Keratinocyte (primary cell): Measurements from ENCODE around the gene METTL24. TPM values are rescaled to one million over a fixed set of nuclear protein-coding genes. Genes with fewer than 3 reads are reported as not detected.

Experiments used
- DNase-seq: peaks from one replicate; pipeline ENCODE4 v3.0.0-alpha.2; 2011; ENCODE audit warnings: low read depth, missing footprints, low spot score
- FAIRE-seq: peaks from 2 replicates; lab custom pipeline; 2011; peaks lifted over from hg19 to GRCh38; lab: Jason Lieb, UNC
- H2AFZ ChIP-seq: 2 replicates; pipeline ENCODE4 v1.6.0; 2012; ENCODE audit warnings: low read length, control low read depth, inconsistent platforms; ENCODE audit not compliant: control insufficient read depth
- H3K27ac ChIP-seq: 2 replicates; pipeline ENCODE4 v1.5.1; 2011; ENCODE audit warnings: low read length; ENCODE audit not compliant: control insufficient read depth, insufficient read depth
- H3K27me3 ChIP-seq: 3 replicates; pipeline ENCODE4 v1.6.0; 2011; ENCODE audit warnings: low read length; ENCODE audit not compliant: control insufficient read depth, insufficient read depth; ENCODE audit errors: extremely low read depth
- H3K36me3 ChIP-seq, 2 experiments: 2 replicates in 1 of 2; 3 replicates in 1 of 2; pipeline ENCODE4 v1.5.1; 2011; ENCODE audit warnings: low read length in 2 of 2, mild to moderate bottlenecking in 1 of 2; ENCODE audit not compliant: control insufficient read depth in 2 of 2, insufficient read depth in 2 of 2; ENCODE audit errors: extremely low read depth in 1 of 2
- H3K4me1 ChIP-seq: 3 replicates; pipeline ENCODE4 v1.5.1; 2011; ENCODE audit warnings: low read length; ENCODE audit not compliant: control insufficient read depth, insufficient read depth; ENCODE audit errors: extremely low read depth
- H3K4me2 ChIP-seq: 3 replicates; pipeline ENCODE4 v1.6.0; 2011; ENCODE audit warnings: low read depth, low read length; ENCODE audit not compliant: control insufficient read depth, insufficient read depth; ENCODE audit errors: extremely low read depth
- H3K4me3 ChIP-seq, 3 experiments: fragments of 200-600 bp in 1 of 3; sonication (generic) in 1 of 3; 2 replicates in 2 of 3; 3 replicates in 1 of 3; pipeline ENCODE4 v1.5.1; 2011 to 2016; ENCODE audit warnings: low read length in 3 of 3, mild to moderate bottlenecking in 3 of 3, control low read depth in 2 of 3, inconsistent platforms in 1 of 3, low read depth in 1 of 3, mixed read lengths in 1 of 3, mixed run types in 1 of 3, moderate library complexity in 1 of 3; ENCODE audit not compliant: control insufficient read depth in 2 of 3, insufficient read depth in 2 of 3; ENCODE audit errors: extremely low read depth in 1 of 3
- H3K79me2 ChIP-seq: 2 replicates; pipeline ENCODE4 v1.6.0; 2012; ENCODE audit warnings: low read length; ENCODE audit not compliant: control insufficient read depth, insufficient read depth
- H3K9ac ChIP-seq: 3 replicates; pipeline ENCODE4 v1.6.0; 2011; ENCODE audit warnings: low read length; ENCODE audit not compliant: control insufficient read depth, insufficient read depth; ENCODE audit errors: extremely low read depth
- H3K9me1 ChIP-seq: 3 replicates; pipeline ENCODE4 v1.6.0; 2011; ENCODE audit warnings: low read length; ENCODE audit not compliant: control insufficient read depth, insufficient read depth; ENCODE audit errors: extremely low read depth
- H3K9me3 ChIP-seq: 2 replicates; pipeline ENCODE4 v1.5.1; 2012; ENCODE audit warnings: low read depth, low read length; ENCODE audit not compliant: control insufficient read depth
- H4K20me1 ChIP-seq: 3 replicates; pipeline ENCODE4 v1.6.0; 2011; ENCODE audit warnings: low read length; ENCODE audit not compliant: control insufficient read depth, insufficient read depth; ENCODE audit errors: extremely low read depth
- EZH2 ChIP-seq: IDR thresholded peaks from one replicate; pipeline ENCODE4 v1.6.1; 2012; ENCODE audit warnings: inconsistent platforms, mild to moderate bottlenecking, low read length, moderate library complexity
- dilution Hi-C: fragments of 300-500 bp; cut with MboI; formaldehyde crosslinking; loops from one replicate; pipeline ENCODE4 v1.7.0; 2020; ENCODE audit warnings: low sequenced_read_pairs; ENCODE audit not compliant: extremely low pct_ligation_motif_present
- polyA plus RNA-seq, 5 experiments: library from polyadenylated mRNA; depleted of rRNA in 3 of 5; stranded (reverse) in 3 of 5; stranded (forward) in 1 of 5; unstranded in 1 of 5; fragments of >200 nt; gene quantifications; 1 replicate in 1 of 5; 2 replicates in 3 of 5; 3 replicates in 1 of 5; pipeline versions ENCODE4 v1.2.1 to v1.2.3, GENCODE V29; 2011 to 2012; ENCODE audit warnings: missing spikeins in 2 of 5, low read depth in 1 of 5, low replicate concordance in 1 of 5
- TF ChIP-seq, protein P1 (sequence below), 3 experiments: IDR thresholded peaks in 1 of 3; conservative IDR thresholded peaks in 1 of 3; optimal IDR thresholded peaks in 1 of 3; 2 replicates in 2 of 3; 3 replicates in 1 of 3; pipeline versions ENCODE3 to v1.5.1; 2011; ENCODE audit warnings: low read length in 3 of 3, mild to moderate bottlenecking in 3 of 3, moderate library complexity in 2 of 3, control low read depth in 1 of 3, inconsistent platforms in 1 of 3; ENCODE audit not compliant: insufficient read depth in 2 of 3; ENCODE audit errors: extremely low read depth in 1 of 3

METTL24 gene
- polyA plus RNA-seq, 1 donor (not counting 4 experiments of a cell fraction or from before 2014, with no cell fraction given), result not detected

DNA sequence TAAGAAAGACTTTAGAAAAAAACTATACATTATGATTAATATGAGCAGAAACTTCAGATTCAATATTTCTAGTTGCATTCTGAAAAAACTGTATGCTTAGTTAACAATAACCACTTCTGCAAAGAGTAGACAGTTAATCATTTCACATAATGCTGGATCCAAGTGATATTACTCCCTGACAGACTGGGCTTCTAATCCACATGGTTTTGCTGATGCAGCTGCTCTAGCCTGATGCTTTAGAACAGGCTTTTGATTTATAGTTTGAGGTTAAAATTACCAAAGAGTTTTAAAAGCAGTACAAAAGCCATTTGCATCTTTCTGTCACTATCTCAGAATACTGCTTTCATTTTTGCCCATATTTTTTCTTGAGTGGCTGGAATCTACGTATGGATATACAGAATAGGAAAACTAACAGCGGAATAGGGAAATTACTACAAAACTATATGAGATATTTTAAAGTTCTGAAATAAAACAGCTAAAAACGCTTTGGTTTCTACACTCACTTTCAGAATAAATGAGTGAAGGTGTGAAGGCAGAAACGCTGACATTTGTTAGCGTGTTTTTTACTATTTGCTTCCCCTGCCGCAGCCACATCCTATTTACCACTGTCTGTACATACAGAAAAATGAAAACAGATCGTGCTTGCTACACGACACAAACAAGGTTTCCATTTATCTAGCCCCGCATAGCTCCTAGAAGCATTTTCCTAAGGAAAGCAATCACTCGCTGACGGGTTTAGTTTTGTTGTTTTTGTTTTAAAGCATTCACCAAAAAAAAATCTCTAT lies 61.7 kb downstream of the METTL24 start:
- no peaks in the 10 kb centered on the region for H3K4me1 ChIP-seq
- H3K27me3 ChIP-seq, result peaks cover 9% of the 10 kb centered on the region
- no peaks in the 10 kb centered on the region for H3K9me1 ChIP-seq
- no peak overlapping the region for H3K9ac ChIP-seq
- no peaks in the 10 kb centered on the region for H4K20me1 ChIP-seq
- DNase-seq (no peak), FAIRE-seq (no peak)
- dilution Hi-C loops, result no loop called here
- H3K27ac ChIP-seq, result no peak overlapping the region
- H3K4me2 ChIP-seq, result no peak overlapping the region
- no peak overlapping the region for H3K4me3 ChIP-seq
- TF ChIP-seq EZH2, result no peak
- TF ChIP-seq, protein P1, sequence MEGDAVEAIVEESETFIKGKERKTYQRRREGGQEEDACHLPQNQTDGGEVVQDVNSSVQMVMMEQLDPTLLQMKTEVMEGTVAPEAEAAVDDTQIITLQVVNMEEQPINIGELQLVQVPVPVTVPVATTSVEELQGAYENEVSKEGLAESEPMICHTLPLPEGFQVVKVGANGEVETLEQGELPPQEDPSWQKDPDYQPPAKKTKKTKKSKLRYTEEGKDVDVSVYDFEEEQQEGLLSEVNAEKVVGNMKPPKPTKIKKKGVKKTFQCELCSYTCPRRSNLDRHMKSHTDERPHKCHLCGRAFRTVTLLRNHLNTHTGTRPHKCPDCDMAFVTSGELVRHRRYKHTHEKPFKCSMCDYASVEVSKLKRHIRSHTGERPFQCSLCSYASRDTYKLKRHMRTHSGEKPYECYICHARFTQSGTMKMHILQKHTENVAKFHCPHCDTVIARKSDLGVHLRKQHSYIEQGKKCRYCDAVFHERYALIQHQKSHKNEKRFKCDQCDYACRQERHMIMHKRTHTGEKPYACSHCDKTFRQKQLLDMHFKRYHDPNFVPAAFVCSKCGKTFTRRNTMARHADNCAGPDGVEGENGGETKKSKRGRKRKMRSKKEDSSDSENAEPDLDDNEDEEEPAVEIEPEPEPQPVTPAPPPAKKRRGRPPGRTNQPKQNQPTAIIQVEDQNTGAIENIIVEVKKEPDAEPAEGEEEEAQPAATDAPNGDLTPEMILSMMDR (optimal IDR thresholded peaks at IDR 0.05 in 1 of 3, IDR thresholded peaks at IDR 0.05 in 1 of 3, conservative IDR thresholded peaks at IDR 0.05 in 1 of 3; ENCODE audit: extremely low read depth in 1 of 3, insufficient read depth in 2 of 3, low read length in 3 of 3), result no peak
- no peaks in the 10 kb centered on the region for H3K79me2 ChIP-seq
- no peak overlapping the region for H2AFZ ChIP-seq
- H3K36me3 ChIP-seq, result no peaks in the 10 kb centered on the region
- no peaks in the 10 kb centered on the region for H3K9me3 ChIP-seq

DNA sequence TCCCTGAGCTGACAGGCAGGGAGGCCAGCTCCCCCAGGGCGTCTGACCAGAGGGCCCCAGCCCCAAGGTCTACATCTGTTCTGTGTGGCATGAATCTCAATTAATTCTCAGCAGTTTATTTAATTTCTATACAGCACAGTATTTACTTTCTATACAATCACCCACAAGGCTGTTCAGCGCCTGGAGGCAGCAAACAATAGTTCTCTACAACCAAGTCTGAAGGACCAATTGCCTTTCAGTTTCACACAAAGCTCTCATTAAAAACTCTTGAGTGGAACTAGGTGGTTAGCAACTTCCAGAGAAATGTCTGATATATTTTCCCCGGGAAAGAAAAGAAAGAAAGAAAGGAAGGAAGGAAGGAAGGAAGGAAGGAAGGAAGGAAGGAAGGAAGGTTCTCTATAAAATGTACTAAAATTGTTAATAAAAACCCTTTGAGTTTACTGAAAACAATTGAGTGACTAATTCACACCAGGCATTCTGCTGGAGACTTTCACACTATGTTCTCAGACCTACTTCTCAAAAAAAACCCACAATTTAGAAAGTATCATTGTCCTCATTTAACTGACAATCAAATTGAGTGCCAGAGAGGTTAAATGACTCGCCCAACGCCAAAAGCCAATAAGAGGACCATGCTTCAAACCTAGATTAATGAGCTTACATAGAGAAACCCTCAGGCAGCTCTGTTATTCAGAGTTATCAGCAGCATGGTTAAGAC lies 62.5 kb downstream of the METTL24 start:
- DNase-seq (no peak), FAIRE-seq (no peak)
- H3K36me3 ChIP-seq, result no peaks in the 10 kb centered on the region
- no peaks in the 10 kb centered on the region for H3K9me3 ChIP-seq
- H3K4me2 ChIP-seq, result no peak overlapping the region
- H3K79me2 ChIP-seq, result no peaks in the 10 kb centered on the region
- no peaks in the 10 kb centered on the region for H3K9me1 ChIP-seq
- dilution Hi-C loops, result no loop called here
- H3K4me3 ChIP-seq, result no peak overlapping the region
- no peak overlapping the region for H2AFZ ChIP-seq
- no peaks in the 10 kb centered on the region for H4K20me1 ChIP-seq
- H3K4me1 ChIP-seq, result no peaks in the 10 kb centered on the region
- no peak overlapping the region for H3K9ac ChIP-seq
- peaks cover 9% of the 10 kb centered on the region for H3K27me3 ChIP-seq
- TF ChIP-seq EZH2, result no peak
- TF ChIP-seq, protein P1 (optimal IDR thresholded peaks at IDR 0.05 in 1 of 3, IDR thresholded peaks at IDR 0.05 in 1 of 3, conservative IDR thresholded peaks at IDR 0.05 in 1 of 3; ENCODE audit: extremely low read depth in 1 of 3, insufficient read depth in 2 of 3, low read length in 3 of 3), result no peak
- H3K27ac ChIP-seq, result no peak overlapping the region
